ENCODE results near the gene GPT2.

GPT2 gene

GRCh38 chr16:46918400-46918799, 34.2 kb downstream of the GPT2 start:
- in situ Hi-C loops (cut with MboI; ENCODE audit: low sequenced_read_pairs), result no loop called here

GRCh38 chr16:46918905-46919792, 35.0 kb downstream of the GPT2 start:
- in situ Hi-C loops (cut with MboI; ENCODE audit: low sequenced_read_pairs), result no loop called here

DNA sequence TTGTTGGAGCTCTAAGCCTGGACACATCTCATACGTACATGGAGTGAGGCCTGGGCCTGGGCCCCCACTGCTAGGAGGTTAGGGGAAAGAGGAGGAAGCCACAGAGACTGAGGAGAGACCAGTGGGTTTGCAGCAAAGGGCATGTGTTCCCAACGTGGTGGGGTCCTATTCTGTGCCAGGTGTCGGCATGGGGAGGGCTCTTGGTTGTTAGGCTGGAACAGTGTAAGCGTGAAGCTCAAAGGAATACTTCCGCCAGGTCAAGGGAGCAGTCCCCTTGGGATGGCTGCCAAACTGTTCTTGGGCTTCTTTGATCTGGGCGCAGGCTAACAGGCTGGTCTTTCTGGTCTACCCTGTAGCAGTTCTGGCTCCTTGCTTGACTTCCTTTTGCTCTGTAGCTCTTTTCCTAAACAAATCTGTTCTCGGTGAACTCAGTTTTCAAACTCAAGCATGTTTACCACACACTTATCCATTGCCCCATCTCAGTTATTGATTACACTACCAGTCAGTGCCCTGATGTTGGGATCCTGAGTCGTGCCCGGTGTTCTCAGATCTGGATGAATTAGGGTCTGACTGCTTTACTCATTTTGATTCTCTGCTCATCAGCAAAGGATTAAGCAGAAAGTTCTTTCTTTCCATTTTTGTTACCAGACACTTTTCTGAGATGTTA, 36.4 kb downstream of the GPT2 start:
- in situ Hi-C loops (cut with MboI; ENCODE audit: low sequenced_read_pairs), result no loop called here

DNA sequence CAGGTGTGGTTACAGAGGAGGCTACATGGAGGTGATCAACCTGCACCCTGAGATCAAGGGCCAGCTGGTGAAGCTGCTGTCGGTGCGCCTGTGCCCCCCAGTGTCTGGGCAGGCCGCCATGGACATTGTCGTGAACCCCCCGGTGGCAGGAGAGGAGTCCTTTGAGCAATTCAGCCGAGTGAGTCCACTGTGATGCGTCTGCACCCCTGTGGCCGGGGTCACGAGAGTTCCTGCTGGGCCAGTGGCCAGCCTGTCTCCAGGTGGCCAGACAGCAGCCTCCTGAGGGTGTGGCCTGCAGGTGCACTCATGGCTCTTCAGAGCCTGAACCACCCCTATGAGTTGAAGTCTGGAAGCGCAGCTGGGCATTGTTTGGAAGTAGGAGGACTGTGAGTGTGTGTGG, 38.1 kb downstream of the GPT2 start:
- in situ Hi-C loops (cut with MboI; ENCODE audit: low sequenced_read_pairs), result no loop called here

DNA sequence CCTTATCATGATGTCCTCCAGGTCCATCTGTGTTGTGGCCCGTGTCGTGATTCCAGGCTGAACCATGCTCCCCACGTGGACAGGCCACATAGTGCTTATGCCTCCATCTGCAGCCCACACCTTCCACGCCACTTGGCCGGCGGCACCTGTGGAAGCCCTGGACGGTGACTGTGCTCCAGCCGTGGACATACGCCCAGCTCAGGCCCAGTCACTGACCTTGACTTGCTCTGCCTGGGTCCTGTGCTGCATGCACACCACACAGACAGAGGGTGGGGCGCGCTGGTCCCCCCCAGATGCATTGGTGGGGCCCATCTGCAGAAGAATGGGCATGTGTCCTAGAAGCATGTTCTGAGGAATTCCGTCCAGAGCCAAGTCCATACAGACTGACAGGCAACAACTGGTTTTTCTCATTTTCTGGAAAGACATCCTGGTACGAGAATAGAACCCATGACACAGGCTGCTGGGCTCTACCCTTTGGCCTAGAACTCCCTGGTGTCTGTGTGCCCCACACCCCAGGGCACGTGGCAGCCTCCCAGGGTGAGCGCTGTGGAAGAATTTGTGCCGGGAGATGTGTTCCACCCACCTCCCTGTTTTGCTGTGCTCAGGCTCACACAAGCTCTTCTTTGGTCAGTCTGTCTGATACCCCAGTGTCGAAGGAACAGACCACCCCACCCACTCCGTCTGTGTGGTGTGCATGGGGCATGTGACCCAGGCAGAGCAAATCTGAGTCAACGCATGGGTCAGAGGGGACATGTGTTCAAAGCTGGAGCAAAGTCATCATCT, 39.5 kb downstream of the GPT2 start:
- in situ Hi-C loops (cut with MboI; ENCODE audit: low sequenced_read_pairs), result no loop called here

- in situ Hi-C loops (cut with MboI; ENCODE audit: low sequenced_read_pairs), result no loop called here
Observed at GRCh38 chr16:46924402-46924801, 40.2 kb downstream of the GPT2 start.

DNA sequence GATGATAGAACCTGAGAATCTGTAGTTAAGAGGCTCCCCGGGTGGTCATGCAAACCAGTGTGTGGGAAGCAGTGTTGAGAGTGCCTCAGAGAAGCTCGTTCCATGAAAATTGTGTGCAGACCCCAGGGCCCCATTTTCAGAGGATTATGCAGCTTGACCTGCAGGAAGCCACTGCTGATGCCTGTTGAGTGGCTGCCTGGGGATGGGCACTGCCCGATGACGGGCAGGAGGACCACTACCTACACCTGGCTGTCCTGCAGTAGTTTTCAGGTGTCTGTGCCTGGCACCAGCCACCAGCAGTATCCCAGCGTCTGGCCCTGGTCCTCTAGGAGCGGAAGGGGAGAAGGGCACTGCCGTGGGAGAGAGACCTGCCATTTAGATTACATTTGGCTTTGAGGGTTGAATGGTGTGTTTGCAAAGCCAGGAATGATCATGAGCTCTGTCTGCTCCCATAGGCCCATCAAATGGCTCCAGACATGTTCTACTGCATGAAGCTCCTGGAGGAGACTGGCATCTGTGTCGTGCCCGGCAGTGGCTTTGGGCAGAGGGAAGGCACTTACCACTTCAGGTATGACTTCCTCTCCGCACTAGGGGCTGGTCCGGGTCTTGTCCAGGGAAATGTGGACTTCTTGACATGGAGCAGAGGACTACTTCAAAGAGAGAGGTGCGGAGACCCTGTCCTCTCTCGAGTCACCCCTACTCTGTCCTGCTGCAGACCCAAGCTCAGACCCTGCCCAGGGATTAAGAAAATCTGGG, 42.5 kb downstream of the GPT2 start:
- in situ Hi-C loops (cut with MboI; ENCODE audit: low sequenced_read_pairs), result no loop called here

DNA sequence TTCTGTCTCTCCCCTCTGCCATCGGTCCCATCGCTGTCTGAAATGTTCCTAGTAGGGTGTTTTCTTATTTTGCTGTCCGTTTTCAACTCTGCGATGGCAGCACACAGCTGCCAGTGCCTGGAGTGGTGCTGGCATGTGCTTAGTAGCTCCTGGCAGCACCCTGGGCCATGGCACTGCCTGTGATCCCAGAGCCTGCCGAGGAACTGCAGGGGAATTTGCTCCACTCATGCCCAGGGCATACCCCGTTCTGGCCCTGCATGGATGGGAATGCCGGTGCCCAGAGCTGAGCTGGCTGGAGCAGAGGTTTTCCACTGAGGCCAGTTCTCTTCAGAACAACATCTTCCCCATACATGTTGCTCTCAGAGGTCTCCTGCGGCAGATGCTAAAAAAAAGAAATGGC, 43.1 kb downstream of the GPT2 start:
- in situ Hi-C loops (cut with MboI; ENCODE audit: low sequenced_read_pairs), result no loop called here

DNA sequence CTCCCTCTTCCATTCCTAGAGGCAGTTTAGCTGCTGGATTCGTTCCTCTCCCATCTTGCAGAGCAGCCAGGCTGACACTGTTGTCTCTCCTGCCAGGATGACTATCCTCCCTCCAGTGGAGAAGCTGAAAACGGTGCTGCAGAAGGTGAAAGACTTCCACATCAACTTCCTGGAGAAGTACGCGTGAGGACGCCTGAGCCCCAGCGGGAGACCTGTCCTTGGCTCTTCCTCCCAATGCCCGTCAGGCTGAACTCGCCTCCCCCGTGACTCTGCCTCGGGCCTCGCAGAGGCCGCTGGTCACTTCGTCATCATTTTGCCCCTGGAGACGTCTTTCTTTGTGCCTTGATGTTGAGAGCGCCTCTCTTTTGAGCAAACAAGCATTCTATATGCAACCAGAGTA, 44.6 kb downstream of the GPT2 start:
- in situ Hi-C loops (cut with MboI; ENCODE audit: low sequenced_read_pairs), result no loop called here

DNA sequence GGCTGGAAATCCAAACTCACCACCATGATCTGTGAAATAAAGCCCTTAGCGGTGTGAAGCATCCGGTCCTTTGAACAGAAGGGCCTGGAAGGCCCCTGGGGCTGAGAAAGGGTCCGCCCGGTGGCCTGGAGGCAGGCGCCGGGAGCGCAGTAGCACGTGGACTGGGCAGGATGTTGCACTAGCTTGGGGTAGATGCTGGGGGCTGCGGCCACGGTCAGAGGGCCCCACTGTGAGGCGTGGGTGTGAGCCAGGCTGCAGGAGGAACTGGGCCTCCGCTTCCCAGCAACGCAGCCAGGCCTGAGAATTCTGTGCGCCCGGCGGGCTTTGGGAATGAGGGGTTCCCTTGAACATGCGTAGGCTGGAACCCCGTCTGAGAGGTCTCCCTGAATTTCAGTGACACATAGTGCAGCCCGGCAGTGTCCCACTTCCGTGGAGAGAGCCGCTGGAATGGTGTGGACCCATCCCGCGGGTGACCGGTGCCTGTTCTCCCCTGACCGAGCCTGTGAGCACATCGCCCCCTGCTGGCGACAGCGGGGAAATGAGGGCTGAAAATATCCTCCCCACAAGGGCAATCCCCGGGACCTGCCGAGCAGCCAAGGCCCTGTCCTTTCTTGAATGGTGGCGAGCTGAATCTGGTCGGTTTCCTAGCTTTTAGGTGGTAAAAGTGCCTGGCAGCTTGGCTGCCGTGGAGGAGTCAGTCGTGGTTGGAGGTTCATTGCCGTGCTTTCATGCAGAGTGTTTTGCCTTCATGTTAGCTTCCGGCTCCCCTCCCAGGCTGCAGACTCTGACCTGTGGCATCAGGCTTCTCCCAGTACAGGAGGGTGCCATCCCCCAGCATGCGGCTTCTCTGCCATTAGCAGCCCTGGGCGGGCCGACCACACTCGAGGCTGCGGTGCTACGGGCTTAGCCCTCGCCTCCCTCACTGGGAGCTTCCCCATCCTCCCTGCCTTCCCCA, 45.5 kb downstream of the GPT2 start:
- in situ Hi-C loops (cut with MboI; ENCODE audit: low sequenced_read_pairs), result no loop called here

DNA sequence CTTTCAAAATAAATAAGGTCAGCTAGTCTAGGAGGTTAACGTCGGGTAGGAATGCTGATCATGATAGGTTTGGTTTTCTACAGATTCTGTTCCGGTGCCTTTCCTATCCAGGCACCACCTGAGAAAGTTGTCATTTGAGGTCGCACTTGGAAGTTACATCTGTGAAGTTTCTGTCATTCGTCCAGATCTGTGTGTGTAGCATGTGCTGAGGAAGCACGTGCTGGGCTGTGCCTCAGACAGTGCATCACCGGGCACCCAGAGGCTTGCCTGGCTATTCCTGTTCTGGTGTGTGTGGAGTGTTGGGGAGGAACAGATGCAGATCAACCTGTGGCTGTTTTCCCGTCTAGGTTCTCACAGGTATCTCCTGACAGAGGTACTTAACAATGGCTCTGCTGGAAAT, 46.7 kb downstream of the GPT2 start:
- in situ Hi-C loops (cut with MboI; ENCODE audit: low sequenced_read_pairs), result no loop called here

DNA sequence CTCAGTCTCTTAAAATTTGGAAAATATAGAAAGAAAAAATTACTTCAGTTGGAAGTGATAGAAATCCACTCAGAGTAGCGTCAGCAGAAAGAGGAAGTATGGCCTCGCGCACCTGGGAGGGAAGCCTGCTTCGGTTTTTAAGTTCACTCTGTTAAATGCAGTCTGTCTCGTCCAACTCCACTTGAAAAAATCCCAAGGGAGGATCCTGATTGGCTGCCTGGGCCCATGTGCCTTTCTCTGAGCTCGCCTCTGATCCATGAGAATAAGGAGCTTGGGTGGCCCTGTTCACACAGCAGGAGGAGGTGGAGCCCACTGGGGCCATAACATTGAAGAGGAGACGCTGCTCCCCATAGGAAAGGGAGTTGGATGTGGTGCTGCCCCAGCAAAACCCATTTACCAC, 48.6 kb downstream of the GPT2 start:
- in situ Hi-C loops (cut with MboI; ENCODE audit: low sequenced_read_pairs), result no loop called here

- in situ Hi-C loops (cut with MboI; ENCODE audit: low sequenced_read_pairs), result no loop called here
Observed at GRCh38 chr16:46937536-46937935, 53.4 kb downstream of the GPT2 start.

- in situ Hi-C loops (cut with MboI; ENCODE audit: low sequenced_read_pairs), result loop anchor here (10.0 kb wide), 1 partner anchor 1220 kb away; no protein-coding TSS in a partner anchor
Observed at GRCh38 chr16:46944713-46945112, 60.6 kb downstream of the GPT2 start.

DNA sequence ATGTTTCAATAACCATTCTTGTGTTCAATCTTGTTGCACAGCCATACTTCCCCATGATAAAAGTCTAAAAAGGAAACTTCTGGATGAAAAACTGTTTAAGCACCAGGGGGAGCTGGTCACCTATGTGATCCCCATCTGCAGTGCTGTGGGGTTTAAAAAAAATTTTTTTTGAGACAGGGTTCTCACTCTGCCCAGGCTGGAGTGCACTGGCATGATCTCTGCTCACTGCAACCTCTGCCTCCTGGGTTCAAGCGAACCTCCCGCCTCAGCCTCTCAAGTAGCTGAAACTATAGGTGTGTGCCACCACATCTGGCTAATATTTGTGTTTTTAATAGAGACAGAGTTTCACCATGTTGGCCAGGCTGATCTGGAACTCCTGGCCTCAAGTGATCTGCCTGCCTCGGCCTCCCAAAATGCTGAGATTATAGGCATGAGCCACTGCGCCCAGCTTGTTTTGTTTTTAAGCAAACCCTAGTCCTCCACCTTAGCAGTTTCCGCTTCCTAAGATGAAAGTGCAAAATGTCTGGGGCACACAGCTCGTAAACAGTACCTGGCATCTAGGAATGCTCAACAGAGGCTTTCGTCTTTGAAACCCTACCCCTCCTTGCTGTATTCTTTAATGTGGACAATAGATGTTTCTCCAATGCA, 63.9 kb downstream of the GPT2 start:
- in situ Hi-C loops (cut with MboI; ENCODE audit: low sequenced_read_pairs), result loop anchor here (10.0 kb wide), 1 partner anchor 1217 kb away; no protein-coding TSS in a partner anchor

DNA sequence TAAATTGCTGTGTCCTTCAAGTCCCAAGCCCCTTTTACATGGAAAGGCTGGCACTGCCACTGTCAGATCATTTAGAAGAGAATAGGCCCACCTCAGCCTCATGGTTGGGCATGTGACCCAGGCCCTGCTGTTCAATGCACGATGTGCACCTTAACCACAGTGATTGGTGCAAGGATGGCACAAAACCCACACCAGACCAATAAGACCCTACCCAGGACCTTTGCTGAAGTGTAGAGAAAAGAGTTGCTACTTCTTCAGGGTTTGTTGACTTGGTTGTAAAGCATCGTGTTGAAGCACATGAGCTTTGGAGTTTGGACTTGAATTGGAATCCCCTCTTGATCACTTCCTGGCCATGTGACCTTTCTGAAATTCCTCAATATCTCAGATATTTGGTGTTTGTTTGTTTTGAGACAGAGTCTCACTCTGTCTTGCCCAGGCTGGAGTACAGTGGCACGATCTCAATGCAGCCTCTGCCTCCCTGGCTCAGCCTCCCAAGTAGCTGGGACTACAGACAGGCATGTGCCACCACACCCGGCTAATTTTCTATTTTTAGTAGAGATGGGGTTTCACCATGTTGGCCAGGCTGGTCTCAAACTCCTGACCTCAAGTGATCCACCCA, 64.5 kb downstream of the GPT2 start:
- in situ Hi-C loops (cut with MboI; ENCODE audit: low sequenced_read_pairs), result loop anchor here (10.0 kb wide), 1 partner anchor 1216 kb away; no protein-coding TSS in a partner anchor

DNA sequence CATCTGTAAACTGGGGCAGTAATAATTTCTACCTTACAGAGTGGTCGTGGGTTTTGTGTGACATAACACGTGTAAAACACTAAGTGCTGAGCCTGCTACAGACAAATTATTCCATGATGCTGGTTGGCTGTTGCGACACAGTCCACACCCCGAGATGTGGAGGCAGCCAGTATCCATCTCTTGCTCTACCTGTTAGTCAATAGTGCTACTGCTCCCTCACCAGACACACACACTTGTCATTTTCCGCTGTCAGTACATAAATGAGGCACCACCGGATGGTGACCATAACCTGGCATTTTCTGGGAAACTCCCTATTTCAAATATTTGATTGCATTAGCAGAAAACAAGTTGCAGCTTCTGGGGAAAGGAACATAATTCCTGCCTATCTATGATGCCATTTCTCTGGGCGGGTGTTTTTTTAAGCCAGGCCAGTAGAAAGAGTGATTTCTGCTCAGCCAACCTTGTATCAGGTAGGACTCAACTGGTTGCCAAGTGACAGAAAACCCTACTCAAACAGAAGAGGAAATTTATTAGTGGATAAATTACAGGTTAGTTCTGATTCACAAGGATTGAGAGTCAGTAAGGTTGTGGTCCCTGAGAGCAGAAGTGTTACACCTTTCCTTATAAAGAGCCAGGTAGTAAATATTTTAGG, 65.2 kb downstream of the GPT2 start:
- in situ Hi-C loops (cut with MboI; ENCODE audit: low sequenced_read_pairs), result loop anchor here (10.0 kb wide), 1 partner anchor 1215 kb away; no protein-coding TSS in a partner anchor

GRCh38 chr16:46950009-46950408, 65.8 kb downstream of the GPT2 start:
- in situ Hi-C loops (cut with MboI; ENCODE audit: low sequenced_read_pairs), result no loop called here
